ENCODE results near the gene SLC9A3.

Gene SLC9A3

DNA sequence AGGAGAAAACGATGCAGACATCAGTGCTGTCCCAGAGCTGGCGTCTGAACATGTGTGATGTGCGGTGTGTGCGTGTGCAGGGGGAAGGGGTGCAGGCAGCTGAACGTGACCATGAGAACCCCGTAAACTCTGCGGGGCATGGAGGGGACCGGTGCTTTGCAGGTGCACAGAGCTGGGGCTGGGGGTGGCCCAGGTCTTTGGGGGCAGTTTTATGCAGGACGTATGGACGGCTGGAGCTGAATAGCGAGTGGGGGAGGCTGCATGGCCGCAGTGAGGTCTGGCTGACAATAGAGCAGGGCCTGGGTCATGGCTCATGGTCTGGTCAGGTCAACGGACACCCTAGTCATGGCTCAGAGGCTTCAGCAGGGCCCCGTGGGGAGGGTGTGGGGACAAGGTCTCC, 84.6 kb downstream of the SLC9A3 start:
- no peak overlapping the region for H3K27ac ChIP-seq
- no peak overlapping the region; the same call in 1 of the 2 replicates for H3K9ac ChIP-seq
- no peaks in the 10 kb centered on the region for H3K27me3 ChIP-seq
- peaks cover 12% of the 10 kb centered on the region for H4K20me1 ChIP-seq
- peak overlapping the region; percentile 64 for H3K4me2 ChIP-seq
- no peaks in the 10 kb centered on the region for H3K36me3 ChIP-seq
- no peaks in the 10 kb centered on the region for H3K9me3 ChIP-seq
- TF ChIP-seq Cebpa-rat (IDR thresholded peaks at IDR 0.05) = no peak
- peaks cover 53% of the 10 kb centered on the region for H3K4me1 ChIP-seq
- no peak overlapping the region for H3K4me3 ChIP-seq

DNA sequence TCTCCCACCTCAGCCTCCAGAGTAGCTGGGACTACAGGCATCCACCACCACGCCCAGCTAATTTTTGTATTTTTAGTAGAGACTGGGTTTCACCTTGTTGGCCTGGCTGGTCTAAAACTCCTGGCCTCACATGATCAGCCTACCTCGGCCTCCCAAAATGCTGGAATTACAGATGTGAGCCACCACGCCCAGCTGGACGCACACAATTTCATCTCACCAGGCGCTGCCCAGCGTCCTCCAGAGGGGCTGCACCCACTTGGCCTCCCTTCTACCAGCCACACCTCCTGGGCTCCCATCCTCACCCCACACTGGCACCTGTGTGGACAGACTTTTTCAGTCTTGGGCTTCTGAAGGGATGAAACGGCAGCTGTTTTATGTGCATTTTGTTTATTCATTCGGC, 85.1 kb downstream of the SLC9A3 start:
- Histone ChIP-seq H4K20me1 (peaks cover 8% of the 10 kb centered on the region), H3K4me2 (peak overlapping the region; percentile 64; the same call in 1 of the 2 replicates), H3K36me3 (no peaks in the 10 kb centered on the region), H3K27ac (no peak overlapping the region), H3K4me3 (no peak overlapping the region), H3K9ac (no peak overlapping the region), H3K9me3 (no peaks in the 10 kb centered on the region), H3K27me3 (no peaks in the 10 kb centered on the region), H3K4me1 (peaks cover 48% of the 10 kb centered on the region)
- no peak for TF ChIP-seq Cebpa-rat (IDR thresholded peaks at IDR 0.05)

DNA sequence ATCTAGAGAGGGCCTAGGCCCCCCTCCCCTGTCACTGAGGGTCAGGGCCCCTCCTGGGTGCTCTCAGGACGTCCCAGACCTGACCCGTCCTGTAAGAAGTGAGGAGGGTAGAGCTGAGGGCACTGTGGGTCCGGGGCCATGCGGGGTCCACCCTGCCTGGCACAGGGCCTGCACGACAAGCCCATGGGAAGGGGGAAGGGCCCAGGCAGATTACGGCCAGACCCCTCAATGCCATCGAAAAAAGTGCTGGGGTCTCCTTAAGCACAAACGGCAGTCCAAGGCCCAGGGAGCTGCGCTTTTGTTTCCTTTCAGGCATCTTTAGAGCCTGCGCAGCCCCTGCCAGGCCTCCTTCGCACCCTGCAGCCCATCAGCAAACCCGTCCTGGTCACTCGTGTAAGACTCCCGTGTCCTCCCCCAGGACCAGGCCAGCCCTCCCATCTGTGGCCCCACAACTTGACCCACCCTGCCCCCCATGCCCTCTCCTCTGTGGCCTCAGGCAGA, 85.7 kb downstream of the SLC9A3 start:
- Histone ChIP-seq H3K4me3 (no peak overlapping the region), H3K9me3 (no peaks in the 10 kb centered on the region), H3K27ac (no peak overlapping the region), H3K27me3 (no peaks in the 10 kb centered on the region), H3K36me3 (no peaks in the 10 kb centered on the region), H3K4me2 (no peak overlapping the region), H3K9ac (no peak overlapping the region), H3K4me1 (peaks cover 45% of the 10 kb centered on the region), H4K20me1 (peaks cover 1% of the 10 kb centered on the region)
- TF ChIP-seq Cebpa-rat (IDR thresholded peaks at IDR 0.05) = no peak

DNA sequence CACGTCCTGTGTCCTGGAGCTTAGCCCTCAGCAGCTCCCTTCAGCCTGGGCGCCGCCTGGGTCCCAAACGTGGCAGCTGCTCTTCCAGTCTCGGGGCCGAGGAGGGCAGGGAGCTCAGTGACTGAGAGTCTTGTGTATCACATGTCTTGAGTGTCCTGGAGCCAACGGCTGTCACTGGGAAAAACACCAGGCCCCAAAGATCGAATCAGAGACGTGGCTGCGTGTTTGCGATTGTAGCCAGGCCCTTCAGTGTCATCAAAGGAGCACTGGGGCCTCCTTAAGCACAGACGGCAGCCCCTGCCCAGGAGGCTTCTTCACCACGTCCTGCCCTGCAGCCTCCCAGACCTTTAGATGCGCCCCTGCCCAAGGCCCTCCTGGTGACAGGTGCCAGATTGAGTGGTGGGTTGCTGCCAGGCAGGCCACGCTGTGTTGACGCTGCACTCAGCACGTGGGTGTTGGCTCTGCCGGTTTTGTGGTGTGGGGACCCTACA, 86.9 kb downstream of the SLC9A3 start:
- Histone ChIP-seq H3K27ac (no peak overlapping the region), H3K27me3 (no peaks in the 10 kb centered on the region), H3K4me3 (no peak overlapping the region), H3K4me1 (peaks cover 51% of the 10 kb centered on the region), H4K20me1 (no peaks in the 10 kb centered on the region), H3K9ac (no peak overlapping the region), H3K36me3 (no peaks in the 10 kb centered on the region), H3K9me3 (no peaks in the 10 kb centered on the region), H3K4me2 (no peak overlapping the region)
- no peak for TF ChIP-seq Cebpa-rat (IDR thresholded peaks at IDR 0.05)

DNA sequence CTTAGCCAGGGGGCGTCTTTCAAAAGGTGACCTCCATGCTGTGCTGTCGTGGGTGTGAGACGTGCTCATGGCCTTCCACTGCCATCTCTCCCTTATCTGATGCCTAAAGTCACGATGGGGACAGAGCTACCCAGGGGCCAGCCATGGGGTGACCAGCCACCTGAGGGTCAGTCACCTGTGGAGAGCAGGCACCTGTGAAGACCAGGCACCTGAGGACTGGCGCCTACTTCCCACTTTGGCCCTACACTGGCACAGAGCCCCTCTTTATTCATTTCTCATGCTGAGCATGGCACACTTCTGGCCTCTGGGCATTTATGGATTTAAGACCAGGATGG, 87.6 kb downstream of the SLC9A3 start:
- Histone ChIP-seq H3K36me3 (no peaks in the 10 kb centered on the region), H4K20me1 (no peaks in the 10 kb centered on the region), H3K4me1 (peaks cover 51% of the 10 kb centered on the region), H3K9me3 (no peaks in the 10 kb centered on the region), H3K4me3 (no peak overlapping the region), H3K27me3 (no peaks in the 10 kb centered on the region), H3K4me2 (no peak overlapping the region), H3K27ac (no peak overlapping the region), H3K9ac (no peak overlapping the region)
- TF ChIP-seq Cebpa-rat (IDR thresholded peaks at IDR 0.05) = no peak

DNA sequence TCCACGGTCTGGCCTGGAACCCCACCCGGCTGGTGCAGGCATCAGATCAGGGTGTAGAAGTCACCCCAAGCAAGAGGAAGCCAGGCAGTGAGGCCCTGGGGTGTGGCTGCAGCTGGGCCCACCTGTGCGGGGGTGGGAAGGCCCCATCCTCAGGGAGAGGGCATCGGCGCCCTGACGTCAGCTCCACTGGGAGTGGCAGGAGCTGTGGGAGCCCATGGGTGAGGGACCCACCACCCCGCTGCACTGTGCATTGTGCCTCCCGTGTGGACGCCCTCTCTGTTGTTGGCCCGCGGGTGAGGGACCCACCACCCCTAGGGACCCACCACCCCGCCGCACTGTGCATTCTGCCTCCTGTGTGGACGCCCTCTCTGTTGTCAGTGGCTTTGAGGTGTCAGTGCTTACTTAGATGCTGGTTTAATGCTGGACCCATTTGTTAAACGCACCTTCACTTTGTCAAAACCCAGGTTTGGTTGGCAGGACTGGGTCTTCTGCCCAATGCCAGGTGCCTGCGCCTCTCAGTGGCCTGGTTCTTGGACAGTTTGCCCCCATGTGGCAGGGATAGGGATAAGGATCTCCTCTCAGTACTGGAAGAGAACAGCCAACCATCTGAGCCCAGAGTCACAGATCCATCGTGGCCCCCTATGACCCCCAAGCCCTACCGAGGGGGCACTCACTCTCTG, 88.1 kb downstream of the SLC9A3 start:
- Histone ChIP-seq H3K9ac (no peak overlapping the region), H4K20me1 (no peaks in the 10 kb centered on the region), H3K27me3 (0 out of 2 replicates have a peak, but pooled peaks cover 1% of the 10 kb centered on the region), H3K4me2 (no peak overlapping the region), H3K36me3 (no peaks in the 10 kb centered on the region), H3K4me3 (no peak overlapping the region), H3K9me3 (no peaks in the 10 kb centered on the region), H3K4me1 (peaks cover 50% of the 10 kb centered on the region), H3K27ac (no peak overlapping the region)
- no peak for TF ChIP-seq Cebpa-rat (IDR thresholded peaks at IDR 0.05)

DNA sequence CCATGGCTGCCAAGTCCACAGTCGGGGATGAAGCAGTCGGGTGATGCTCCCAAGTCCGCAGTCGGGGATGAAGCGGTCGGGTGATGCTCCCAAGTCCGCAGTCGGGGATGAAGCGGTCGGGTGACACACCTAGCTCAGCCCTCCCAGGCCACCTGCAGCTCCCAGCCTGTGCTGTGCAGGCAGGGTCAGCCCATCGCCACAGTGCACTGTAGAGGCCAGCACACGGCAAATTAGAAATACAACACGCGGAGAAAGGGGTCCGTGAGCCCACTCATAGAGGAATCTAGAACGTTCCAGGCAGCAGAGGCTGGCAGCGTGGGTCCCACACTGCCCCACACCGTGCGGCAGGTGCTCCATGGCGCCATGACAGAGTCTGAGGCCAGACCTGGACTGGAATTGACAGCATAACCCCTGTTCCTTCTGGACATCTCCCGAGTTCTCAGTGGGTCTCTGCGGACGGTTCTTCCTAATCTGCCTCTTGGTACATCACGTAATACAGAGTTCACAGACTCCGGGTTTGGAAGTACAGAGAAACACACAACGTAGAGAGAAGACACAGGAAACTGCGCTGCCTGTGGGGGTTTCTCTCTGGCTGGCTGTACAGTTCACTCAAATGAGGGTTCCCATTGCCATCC, 89.0 kb downstream of the SLC9A3 start:
- Histone ChIP-seq H3K4me1 (peaks cover 50% of the 10 kb centered on the region), H4K20me1 (no peaks in the 10 kb centered on the region), H3K27ac (no peak overlapping the region), H3K36me3 (no peaks in the 10 kb centered on the region), H3K4me2 (no peak overlapping the region), H3K9me3 (no peaks in the 10 kb centered on the region), H3K27me3 (0 out of 2 replicates have a peak, but pooled peaks cover 3% of the 10 kb centered on the region), H3K9ac (no peak overlapping the region), H3K4me3 (no peak overlapping the region)
- TF ChIP-seq Cebpa-rat (IDR thresholded peaks at IDR 0.05) = no peak

DNA sequence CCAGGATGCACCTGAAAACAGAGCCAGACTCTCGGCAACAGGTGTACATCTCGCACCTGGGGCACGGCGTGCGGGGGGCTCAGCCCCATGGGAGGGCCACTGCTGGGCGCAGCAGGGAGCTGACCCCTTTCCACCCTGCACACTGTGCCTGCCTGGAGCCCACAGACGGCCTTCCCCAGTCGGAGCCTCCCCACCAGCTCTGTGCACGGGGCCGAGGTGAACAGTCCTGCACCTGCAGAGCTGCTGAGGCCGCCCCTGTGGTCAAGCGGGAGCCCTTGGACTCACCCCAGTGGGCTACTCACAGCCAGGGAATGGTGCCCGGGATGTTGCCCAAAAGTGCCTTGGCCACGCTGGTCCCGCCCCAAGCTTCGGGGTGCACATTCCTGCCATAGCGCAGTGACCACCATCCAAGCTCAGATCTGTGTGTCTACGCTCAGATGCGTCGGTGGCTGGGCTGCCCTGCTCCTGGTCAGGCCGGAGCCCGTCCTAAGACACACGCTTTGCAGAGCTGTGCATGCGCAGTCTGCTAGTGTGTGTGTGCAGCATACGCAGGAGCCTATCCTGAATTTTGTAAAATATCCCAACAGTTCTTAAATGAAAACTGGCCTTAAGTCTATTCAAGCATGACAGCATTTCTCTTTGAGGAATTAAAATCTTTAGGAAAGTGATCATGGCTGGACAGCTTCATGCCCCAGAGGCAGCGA, 89.7 kb downstream of the SLC9A3 start:
- H3K4me1 ChIP-seq = peaks cover 50% of the 10 kb centered on the region
- H3K9ac ChIP-seq = no peak overlapping the region
- H3K9me3 ChIP-seq = no peaks in the 10 kb centered on the region
- H3K4me2 ChIP-seq = no peak overlapping the region
- no peak overlapping the region for H3K4me3 ChIP-seq
- no peak for TF ChIP-seq Cebpa-rat (IDR thresholded peaks at IDR 0.05)
- H3K27me3 ChIP-seq = 0 out of 2 replicates have a peak, but pooled peaks cover 3% of the 10 kb centered on the region
- H4K20me1 ChIP-seq = no peaks in the 10 kb centered on the region
- no peak overlapping the region for H3K27ac ChIP-seq
- H3K36me3 ChIP-seq = no peaks in the 10 kb centered on the region

DNA sequence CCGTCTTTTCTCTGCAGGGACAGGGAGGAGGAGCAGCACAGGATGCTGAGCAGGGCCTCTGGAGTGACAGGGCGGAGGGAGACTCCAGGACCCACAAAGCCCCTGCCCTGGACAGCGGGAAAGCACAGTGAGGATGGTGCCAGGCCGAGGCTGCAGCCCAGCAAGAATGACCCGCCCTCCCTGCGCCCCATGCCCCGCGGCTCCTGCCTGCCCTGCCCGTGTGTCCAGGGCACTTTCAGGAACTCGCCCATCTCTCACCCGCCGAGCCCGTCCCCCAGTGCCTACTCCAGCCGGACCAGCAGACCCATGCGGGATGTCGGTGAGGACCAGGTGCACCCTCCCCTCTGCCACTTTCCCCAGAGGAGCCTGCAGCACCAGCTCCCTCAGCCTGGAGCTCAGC, 90.4 kb downstream of the SLC9A3 start:
- no peak overlapping the region for H3K4me3 ChIP-seq
- peak overlapping the region; percentile 82; the same call in 1 of the 2 replicates for H3K4me2 ChIP-seq
- no peak overlapping the region for H3K9ac ChIP-seq
- TF ChIP-seq Cebpa-rat (IDR thresholded peaks at IDR 0.05) = no peak
- 0 out of 2 replicates have a peak, but pooled peaks cover 3% of the 10 kb centered on the region for H3K27me3 ChIP-seq
- H4K20me1 ChIP-seq = no peaks in the 10 kb centered on the region
- H3K9me3 ChIP-seq = no peaks in the 10 kb centered on the region
- H3K4me1 ChIP-seq = peaks cover 49% of the 10 kb centered on the region
- H3K36me3 ChIP-seq = no peaks in the 10 kb centered on the region
- no peak overlapping the region for H3K27ac ChIP-seq

All from BLaER1 (cell line).